Suprapubic skin (tissue), 4 donors: ENCODE results near the gene RBMS3. TPM values are rescaled to one million over a fixed set of nuclear protein-coding genes. Genes with fewer than 3 reads are reported as not detected.

ENCODE experiments used
- DNase-seq, 2 donors: peaks; one replicate each; pipeline ENCODE4 v3.0.0-alpha.2; 2019; ENCODE audit warnings: low spot score in 2 of 2
- H3K27ac ChIP-seq: fragments of 200-600 bp; sonication (generic); one replicate; pipeline ENCODE4 v1.5.1; 2019
- H3K27me3 ChIP-seq: fragments of 200-600 bp; sonication (generic); one replicate; pipeline ENCODE4 v1.5.1; 2019
- H3K36me3 ChIP-seq: fragments of 200-600 bp; sonication (generic); one replicate; pipeline ENCODE4 v1.5.1; 2019
- H3K4me1 ChIP-seq: fragments of 200-600 bp; sonication (generic); one replicate; pipeline ENCODE4 v1.5.1; 2019
- H3K4me3 ChIP-seq: fragments of 200-600 bp; sonication (generic); one replicate; pipeline ENCODE4 v1.5.1; 2019; ENCODE audit warnings: mild to moderate bottlenecking
- H3K9me3 ChIP-seq: fragments of 200-600 bp; sonication (generic); one replicate; pipeline ENCODE4 v1.5.1; 2019
- CTCF ChIP-seq, 2 donors: fragments of 200-600 bp in 1 of 2; fragments of 450-650 bp in 1 of 2; sonication (generic) in 1 of 2; IDR thresholded peaks; one replicate each; pipeline ENCODE4 v1.5.1; 2016 to 2019; ENCODE audit warnings: antibody characterized with exemption in 2 of 2, mild to moderate bottlenecking in 1 of 2, moderate library complexity in 1 of 2
- EP300 ChIP-seq: sonication (generic); formaldehyde crosslinking; IDR thresholded peaks from one replicate; pipeline ENCODE4 v1.6.1; 2017; ENCODE audit warnings: antibody characterized with exemption
- POLR2A ChIP-seq, 2 donors: fragments of 450-650 bp; IDR thresholded peaks; one replicate each; pipeline ENCODE4 v1.6.1; 2017; ENCODE audit warnings: antibody characterized with exemption in 2 of 2, mild to moderate bottlenecking in 2 of 2, moderate library complexity in 2 of 2
- POLR2AphosphoS5 ChIP-seq, 3 donors: sonication (generic); formaldehyde crosslinking; IDR thresholded peaks; one replicate each; pipeline ENCODE4 v1.6.1; 2017; ENCODE audit warnings: antibody characterized with exemption in 3 of 3
- WGBS: methylation state at CpG from one replicate; pipeline ENCODE4 v1.1.5; 2018; 5-methylcytosine and 5-hydroxymethylcytosine counted together
- total RNA-seq, 4 donors: library from RNA; depleted of rRNA; stranded (reverse); fragments of >200 nt; gene quantifications; one replicate each; pipeline ENCODE4 v1.1.0, GENCODE V29; 2016

RBMS3 gene
- total RNA-seq, 4 donors from 2014 or later, result 7.7 to 23.4 (median 11.9) TPM

GRCh38 chr3:29760226-29760685 is 479.4 kb downstream of the RBMS3 start:
- no peak for TF ChIP-seq POLR2AphosphoS5 (IDR thresholded peaks at IDR 0.05)
- no peak for TF ChIP-seq POLR2A (IDR thresholded peaks at IDR 0.05)
- TF ChIP-seq CTCF (IDR thresholded peaks at IDR 0.05), result no peak
- no peak for TF ChIP-seq EP300
- DNase-seq, result no peak
- Histone ChIP-seq H3K9me3 (no peaks in the 10 kb centered on the region), H3K4me3 (no peak overlapping the region), H3K36me3 (no peaks in the 10 kb centered on the region), H3K27me3 (no peaks in the 10 kb centered on the region), H3K4me1 (peaks cover 41% of the 10 kb centered on the region), H3K27ac (no peak overlapping the region)

GRCh38 chr3:29761517-29761916 is 480.6 kb downstream of the RBMS3 start:
- Histone ChIP-seq H3K27me3 (no peaks in the 10 kb centered on the region), H3K4me1 (peaks cover 41% of the 10 kb centered on the region), H3K9me3 (no peaks in the 10 kb centered on the region), H3K27ac (no peak overlapping the region), H3K36me3 (no peaks in the 10 kb centered on the region), H3K4me3 (no peak overlapping the region)
- no peak for DNase-seq
- WGBS, result 72% methylated on average over 2 of the region's 2 CpGs
- TF ChIP-seq POLR2AphosphoS5 (IDR thresholded peaks at IDR 0.05) (no peak), EP300 (no peak), POLR2A (IDR thresholded peaks at IDR 0.05) (no peak), CTCF (IDR thresholded peaks at IDR 0.05) (no peak)

GRCh38 chr3:29763115-29763514 is 482.2 kb downstream of the RBMS3 start:
- Histone ChIP-seq H3K27me3 (no peaks in the 10 kb centered on the region), H3K9me3 (no peaks in the 10 kb centered on the region), H3K4me3 (no peak overlapping the region), H3K27ac (no peak overlapping the region), H3K4me1 (peaks cover 37% of the 10 kb centered on the region), H3K36me3 (no peaks in the 10 kb centered on the region)
- DNase-seq, result no peak
- 74% methylated on average over 1 of the region's 1 CpG for WGBS
- TF ChIP-seq POLR2A (IDR thresholded peaks at IDR 0.05) (no peak), CTCF (IDR thresholded peaks at IDR 0.05) (no peak), POLR2AphosphoS5 (IDR thresholded peaks at IDR 0.05) (no peak), EP300 (no peak)

- Histone ChIP-seq H3K27me3 (no peaks in the 10 kb centered on the region), H3K36me3 (no peaks in the 10 kb centered on the region), H3K4me3 (no peak overlapping the region), H3K9me3 (no peaks in the 10 kb centered on the region), H3K27ac (no peak overlapping the region), H3K4me1 (peaks cover 28% of the 10 kb centered on the region)
- WGBS, result 62% methylated on average over 3 of the region's 3 CpGs
- TF ChIP-seq POLR2A (IDR thresholded peaks at IDR 0.05) (no peak), POLR2AphosphoS5 (IDR thresholded peaks at IDR 0.05) (no peak), CTCF (IDR thresholded peaks at IDR 0.05) (no peak), EP300 (no peak)
- no peak for DNase-seq
These were observed 483.2 kb downstream of the RBMS3 start for GRCh38 chr3:29764041-29764440.

GRCh38 chr3:29764603-29765254 is 483.9 kb downstream of the RBMS3 start:
- no peak overlapping the region for H3K4me3 ChIP-seq
- peaks cover 21% of the 10 kb centered on the region for H3K4me1 ChIP-seq
- WGBS, result 34% methylated on average over 2 of the region's 2 CpGs
- TF ChIP-seq CTCF (IDR thresholded peaks at IDR 0.05), result peak in 1 of 2 donors; percentile 18
- no peak for TF ChIP-seq POLR2A (IDR thresholded peaks at IDR 0.05)
- DNase-seq, result no peak
- no peak overlapping the region for H3K27ac ChIP-seq
- H3K27me3 ChIP-seq, result no peaks in the 10 kb centered on the region
- H3K36me3 ChIP-seq, result no peaks in the 10 kb centered on the region
- H3K9me3 ChIP-seq, result no peaks in the 10 kb centered on the region
